ENCODE results near the gene SLC25A33.
"Not testable (repeated sequence)": the region's sequence is repeated elsewhere in the genome, so short reads cannot be mapped to it uniquely, and the experiment has no call there.

SLC25A33 gene

DNA sequence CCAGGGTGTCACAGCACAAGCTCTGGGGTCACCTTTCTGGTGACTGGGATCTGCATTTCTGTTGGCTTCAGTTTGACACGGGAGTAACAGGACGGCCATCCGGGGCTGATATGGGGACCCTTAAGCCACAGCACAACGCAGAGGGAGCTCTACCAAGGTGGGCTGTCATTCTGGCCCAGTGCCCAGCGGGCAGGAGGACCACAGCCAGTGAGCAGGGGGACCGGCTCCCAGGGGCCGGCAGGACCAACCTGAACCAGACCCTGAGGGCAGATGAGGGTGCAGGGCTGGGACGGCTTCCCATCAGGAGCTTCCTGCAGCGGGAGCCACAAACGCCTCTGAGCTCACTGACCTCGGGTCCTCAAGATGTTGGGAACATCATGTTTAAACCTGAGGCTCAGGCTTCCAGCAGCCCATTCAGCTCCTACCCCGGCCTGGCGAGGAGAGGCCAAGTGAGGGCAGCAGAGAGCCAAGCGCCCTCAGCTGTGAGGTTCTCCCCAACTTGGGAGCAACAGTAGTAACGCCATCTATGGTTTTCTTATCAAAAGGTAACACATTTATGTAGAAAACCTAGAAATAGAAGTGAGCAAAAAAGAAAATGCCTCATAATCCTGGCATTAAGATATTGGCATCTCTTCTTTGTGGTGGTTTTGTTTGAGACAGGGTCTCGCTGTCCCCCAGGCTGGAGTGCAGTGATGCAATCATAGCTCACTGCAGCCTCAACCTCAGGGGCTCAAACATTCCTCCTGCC lies 76.2 kb downstream of the SLC25A33 start:
- H3K4me3 ChIP-seq (ENCODE audit: low read depth, low read length), result no peak overlapping the region
- TF ChIP-seq, protein P1, sequence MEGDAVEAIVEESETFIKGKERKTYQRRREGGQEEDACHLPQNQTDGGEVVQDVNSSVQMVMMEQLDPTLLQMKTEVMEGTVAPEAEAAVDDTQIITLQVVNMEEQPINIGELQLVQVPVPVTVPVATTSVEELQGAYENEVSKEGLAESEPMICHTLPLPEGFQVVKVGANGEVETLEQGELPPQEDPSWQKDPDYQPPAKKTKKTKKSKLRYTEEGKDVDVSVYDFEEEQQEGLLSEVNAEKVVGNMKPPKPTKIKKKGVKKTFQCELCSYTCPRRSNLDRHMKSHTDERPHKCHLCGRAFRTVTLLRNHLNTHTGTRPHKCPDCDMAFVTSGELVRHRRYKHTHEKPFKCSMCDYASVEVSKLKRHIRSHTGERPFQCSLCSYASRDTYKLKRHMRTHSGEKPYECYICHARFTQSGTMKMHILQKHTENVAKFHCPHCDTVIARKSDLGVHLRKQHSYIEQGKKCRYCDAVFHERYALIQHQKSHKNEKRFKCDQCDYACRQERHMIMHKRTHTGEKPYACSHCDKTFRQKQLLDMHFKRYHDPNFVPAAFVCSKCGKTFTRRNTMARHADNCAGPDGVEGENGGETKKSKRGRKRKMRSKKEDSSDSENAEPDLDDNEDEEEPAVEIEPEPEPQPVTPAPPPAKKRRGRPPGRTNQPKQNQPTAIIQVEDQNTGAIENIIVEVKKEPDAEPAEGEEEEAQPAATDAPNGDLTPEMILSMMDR (IDR thresholded peaks at IDR 0.05; ENCODE audit: low read depth, low read length), result peak; percentile 66
- peak; percentile 46 for DNase-seq
- H3K4me1 ChIP-seq, result no peaks in the 10 kb centered on the region
- no peaks in the 10 kb centered on the region for H3K27me3 ChIP-seq
- no peaks in the 10 kb centered on the region for H3K9me3 ChIP-seq
- H3K36me3 ChIP-seq, result peaks cover 9% of the 10 kb centered on the region

GRCh38 chr1:9618909-9619679 lies 79.8 kb downstream of the SLC25A33 start:
- H3K4me3 ChIP-seq (ENCODE audit: low read depth, low read length), result no peak overlapping the region
- no peaks in the 10 kb centered on the region for H3K9me3 ChIP-seq
- TF ChIP-seq, protein P1 (IDR thresholded peaks at IDR 0.05; ENCODE audit: low read depth, low read length), result no peak
- no peak for DNase-seq
- H3K36me3 ChIP-seq, result no peaks in the 10 kb centered on the region
- H3K4me1 ChIP-seq, result no peaks in the 10 kb centered on the region
- no peaks in the 10 kb centered on the region for H3K27me3 ChIP-seq

- H3K9me3 ChIP-seq, result no peaks in the 10 kb centered on the region
- no peak overlapping the region for H3K4me3 ChIP-seq (ENCODE audit: low read depth, low read length)
- H3K27me3 ChIP-seq, result no peaks in the 10 kb centered on the region
- TF ChIP-seq, protein P1 (IDR thresholded peaks at IDR 0.05; ENCODE audit: low read depth, low read length), result no peak
- H3K4me1 ChIP-seq, result no peaks in the 10 kb centered on the region
- DNase-seq, result no peak
- H3K36me3 ChIP-seq, result no peaks in the 10 kb centered on the region
Measured at GRCh38 chr1:9621032-9621431, 81.8 kb downstream of the SLC25A33 start.

DNA sequence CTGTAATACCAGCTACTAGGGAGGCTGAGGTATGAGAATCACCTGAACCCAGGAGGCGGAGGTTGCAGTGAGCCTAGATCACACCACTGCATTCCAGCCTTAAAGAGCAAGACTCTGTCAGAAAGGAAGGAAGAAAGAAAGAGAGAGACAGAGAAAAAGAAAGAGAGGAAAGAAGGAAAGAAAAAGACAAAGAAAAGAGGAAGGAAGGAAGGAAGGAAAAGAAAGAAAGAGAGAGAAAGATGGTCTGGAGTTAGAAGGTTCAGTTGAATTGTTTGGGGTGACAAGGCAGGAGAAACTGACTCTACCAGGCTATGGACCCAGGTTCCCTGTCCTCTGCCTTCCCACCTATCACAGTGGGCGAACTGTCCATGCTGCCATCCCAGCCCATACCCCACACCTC lies 84.8 kb downstream of the SLC25A33 start:
- DNase-seq, result no peak
- no peaks in the 10 kb centered on the region for H3K4me1 ChIP-seq
- H3K4me3 ChIP-seq (ENCODE audit: low read depth, low read length), result no peak overlapping the region
- no peaks in the 10 kb centered on the region for H3K36me3 ChIP-seq
- TF ChIP-seq, protein P1 (IDR thresholded peaks at IDR 0.05; ENCODE audit: low read depth, low read length), result no peak
- H3K9me3 ChIP-seq, result no peaks in the 10 kb centered on the region
- no peaks in the 10 kb centered on the region for H3K27me3 ChIP-seq

DNA sequence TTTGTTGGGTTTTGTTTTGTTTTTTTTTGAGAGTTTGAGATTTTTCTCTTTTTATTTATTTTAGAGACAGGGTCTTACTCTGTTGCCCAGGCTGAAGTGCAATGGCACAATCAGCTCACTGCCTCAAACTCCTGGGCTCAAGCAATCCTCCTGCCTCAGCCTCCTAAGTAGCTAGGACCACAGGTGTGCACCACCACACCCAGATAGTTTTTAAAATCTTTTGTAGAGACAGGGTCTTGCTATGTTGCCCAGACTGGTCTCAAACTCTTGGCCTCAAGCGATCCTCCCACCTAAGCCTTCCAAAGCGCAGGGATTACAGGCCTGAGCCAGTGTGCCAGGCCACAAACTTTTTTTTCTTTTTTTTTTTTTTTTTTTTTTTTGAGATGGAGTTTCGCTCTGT lies 85.8 kb downstream of the SLC25A33 start:
- not testable (repeated sequence) for DNase-seq; H3K27me3 ChIP-seq; H3K36me3 ChIP-seq; H3K4me1 ChIP-seq; H3K9me3 ChIP-seq; H3K4me3 ChIP-seq (ENCODE audit: low read depth, low read length)

- no peaks in the 10 kb centered on the region for H3K36me3 ChIP-seq
- no peaks in the 10 kb centered on the region for H3K9me3 ChIP-seq
- TF ChIP-seq, protein P1 (IDR thresholded peaks at IDR 0.05; ENCODE audit: low read depth, low read length), result no peak
- H3K4me1 ChIP-seq, result no peaks in the 10 kb centered on the region
- peak overlapping the region; percentile 58; the same call in 1 of the 2 replicates for H3K4me3 ChIP-seq (ENCODE audit: low read depth, low read length)
- H3K27me3 ChIP-seq, result no peaks in the 10 kb centered on the region
- no peak for DNase-seq
Measured at GRCh38 chr1:9626201-9626608, 86.9 kb downstream of the SLC25A33 start.
